HG03095 (cell line): ENCODE results near the gene RPL28.
A peak's percentile ranks its signal among the peaks of the same experiment; 100 is the strongest.

ENCODE experiments used
- ATAC-seq: cut with Tn5 transposase; IDR thresholded peaks from one replicate; pipeline ENCODE4 v1.9.1; 2021; ENCODE audit warnings: moderate library complexity; ENCODE audit not compliant: unreplicated experiment

RPL28 gene

GRCh38 chr19:55372316-55373081 lies 13.2 kb upstream of the RPL28 start:
- no peak for ATAC-seq

- ATAC-seq: no peak
Observed at GRCh38 chr19:55373306-55373992, 12.3 kb upstream of the RPL28 start.

- ATAC-seq: no peak
Observed at GRCh38 chr19:55373993-55374757, 11.6 kb upstream of the RPL28 start.

GRCh38 chr19:55376241-55376933 lies 9.3 kb upstream of the RPL28 start, which contains the start of gene TMEM190:
Gene TMEM190, plus strand, starts transcription at chr19:55376826. Its CDS starts 28 bp downstream, at chr19:55376854.
- ATAC-seq: no peak

- ATAC-seq: no peak
Observed at GRCh38 chr19:55377356-55378131, 8.2 kb upstream of the RPL28 start.

- ATAC-seq: no peak
Observed at GRCh38 chr19:55379174-55379573, 6.6 kb upstream of the RPL28 start.

- no peak for ATAC-seq
Observed at GRCh38 chr19:55382013-55382412, 3.7 kb upstream of the RPL28 start.

GRCh38 chr19:55382522-55383054 lies 3.1 kb upstream of the RPL28 start:
- ATAC-seq: no peak

- ATAC-seq: no peak
Observed at GRCh38 chr19:55383279-55384130, 2.2 kb upstream of the RPL28 start.

GRCh38 chr19:55384131-55384919 lies 1.4 kb upstream of the RPL28 start, which contains the start of gene TMEM238:
Gene TMEM238, minus strand, starts transcription at chr19:55384292. Its CDS starts 33 bp downstream, at chr19:55384259.
- no peak for ATAC-seq

GRCh38 chr19:55384920-55385723 lies 610 bp upstream of the RPL28 start:
- ATAC-seq: peak; percentile 39

- ATAC-seq: no peak
Observed at GRCh38 chr19:55386493-55386971, 800 bp downstream of the RPL28 start.

- ATAC-seq: no peak
Observed at GRCh38 chr19:55387736-55388497, 2.2 kb downstream of the RPL28 start.

- ATAC-seq: no peak
Observed at GRCh38 chr19:55389386-55390317, 3.9 kb downstream of the RPL28 start.

GRCh38 chr19:55390461-55390880 lies 4.7 kb downstream of the RPL28 start:
- no peak for ATAC-seq
